Neural crest cell (in vitro differentiated cells): ENCODE data around the gene LCE2B. TPM values are rescaled to one million over a fixed set of nuclear protein-coding genes. Genes with fewer than 3 reads are reported as not detected.

Experiments used
- DNase-seq: peaks from one replicate; pipeline ENCODE4 v3.0.0; 2021; ENCODE audit warnings: low read depth, mixed read lengths, low spot score
- H3K27ac Mint-ChIP-seq: one replicate; pipeline ENCODE4 v1.8.0; 2021; ENCODE audit warnings: mild to moderate bottlenecking, mixed read lengths; ENCODE audit not compliant: unreplicated experiment
- H3K27me3 Mint-ChIP-seq: 2 replicates; pipeline ENCODE4 v1.8.0; 2021; ENCODE audit warnings: low read depth, mild to moderate bottlenecking, mixed read lengths
- H3K36me3 Mint-ChIP-seq: 2 replicates; pipeline ENCODE4 v1.8.0; 2021; ENCODE audit warnings: low read depth, mild to moderate bottlenecking, mixed read lengths
- H3K4me1 Mint-ChIP-seq: 2 replicates; pipeline ENCODE4 v1.8.0; 2021; ENCODE audit warnings: mixed read lengths
- H3K4me3 Mint-ChIP-seq: one replicate; pipeline ENCODE4 v1.8.0; 2021; ENCODE audit warnings: mild to moderate bottlenecking, mixed read lengths
- H3K9me3 Mint-ChIP-seq: 2 replicates; pipeline ENCODE4 v1.8.0; 2021; ENCODE audit warnings: mixed read lengths
- total RNA-seq: library from RNA; stranded (reverse); gene quantifications from 2 replicates; pipeline ENCODE4 v1.2.1, GENCODE V29; 2021
- TF ChIP-seq, protein P1 (sequence below): fragments of 200-600 bp; sonication (generic); conservative IDR thresholded peaks from 2 replicates; pipeline ENCODE4 v1.5.0; 2021; ENCODE audit warnings: antibody characterized with exemption, mild to moderate bottlenecking

LCE2B gene
- total RNA-seq, 1 donor from 2014 or later = not detected

DNA sequence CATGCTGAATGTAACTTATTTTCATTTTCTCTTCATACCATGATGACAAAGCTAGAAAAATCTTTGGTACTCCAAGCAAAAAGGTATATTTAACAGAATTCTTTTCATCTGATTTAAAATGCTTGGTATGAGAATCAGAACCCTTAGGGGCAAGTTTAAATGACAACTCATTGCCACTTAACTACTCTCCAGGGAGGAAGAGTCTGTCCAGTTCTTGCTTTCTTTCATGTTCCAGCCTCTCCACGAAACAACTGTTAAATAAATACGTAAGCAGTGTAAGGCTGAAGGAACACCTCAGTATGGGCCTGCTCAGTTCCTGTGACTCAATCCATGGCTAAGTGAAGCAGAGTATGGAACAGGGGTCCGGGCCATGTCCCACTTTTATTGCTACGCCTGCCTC is 13.8 kb downstream of the LCE2B start:
- Mint-ChIP-seq H3K36me3 (peaks cover 5% of the 10 kb centered on the region), H3K27me3 (no peaks in the 10 kb centered on the region), H3K27ac (no peak overlapping the region), H3K4me3 (no peak overlapping the region), H3K9me3 (peaks cover 22% of the 10 kb centered on the region), H3K4me1 (no peaks in the 10 kb centered on the region)
- no peak for DNase-seq
- TF ChIP-seq, protein P1, sequence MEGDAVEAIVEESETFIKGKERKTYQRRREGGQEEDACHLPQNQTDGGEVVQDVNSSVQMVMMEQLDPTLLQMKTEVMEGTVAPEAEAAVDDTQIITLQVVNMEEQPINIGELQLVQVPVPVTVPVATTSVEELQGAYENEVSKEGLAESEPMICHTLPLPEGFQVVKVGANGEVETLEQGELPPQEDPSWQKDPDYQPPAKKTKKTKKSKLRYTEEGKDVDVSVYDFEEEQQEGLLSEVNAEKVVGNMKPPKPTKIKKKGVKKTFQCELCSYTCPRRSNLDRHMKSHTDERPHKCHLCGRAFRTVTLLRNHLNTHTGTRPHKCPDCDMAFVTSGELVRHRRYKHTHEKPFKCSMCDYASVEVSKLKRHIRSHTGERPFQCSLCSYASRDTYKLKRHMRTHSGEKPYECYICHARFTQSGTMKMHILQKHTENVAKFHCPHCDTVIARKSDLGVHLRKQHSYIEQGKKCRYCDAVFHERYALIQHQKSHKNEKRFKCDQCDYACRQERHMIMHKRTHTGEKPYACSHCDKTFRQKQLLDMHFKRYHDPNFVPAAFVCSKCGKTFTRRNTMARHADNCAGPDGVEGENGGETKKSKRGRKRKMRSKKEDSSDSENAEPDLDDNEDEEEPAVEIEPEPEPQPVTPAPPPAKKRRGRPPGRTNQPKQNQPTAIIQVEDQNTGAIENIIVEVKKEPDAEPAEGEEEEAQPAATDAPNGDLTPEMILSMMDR = no peak

DNA sequence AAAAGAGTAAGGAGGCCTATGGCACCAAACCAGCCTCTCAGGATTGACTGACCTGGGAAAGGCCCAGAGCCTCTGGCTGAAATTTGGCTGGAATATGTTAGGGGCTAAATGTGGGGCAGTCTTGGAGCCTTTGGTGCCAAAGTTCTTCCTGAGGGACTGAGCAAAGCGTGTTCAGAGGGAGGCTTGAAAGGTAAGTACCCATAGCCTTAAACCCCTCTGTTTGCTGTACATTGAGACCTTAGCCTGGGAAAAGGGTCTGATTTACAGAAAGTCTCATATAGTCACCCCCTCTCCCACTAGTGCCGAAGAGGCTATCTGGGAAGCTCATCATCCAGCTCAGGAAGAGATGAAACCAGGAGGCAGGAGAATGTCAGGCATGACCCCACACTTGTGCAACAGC is 21.9 kb downstream of the LCE2B start, which contains the start of gene LCE4A:
LCE4A (plus strand) TSS at position 301 of the 400 bp plus-strand sequence. CDS start 916 bp downstream, outside the sequence.
- peaks cover 25% of the 10 kb centered on the region for H3K9me3 Mint-ChIP-seq
- H3K36me3 Mint-ChIP-seq = peaks cover 3% of the 10 kb centered on the region
- DNase-seq = no peak
- H3K27ac Mint-ChIP-seq = no peak within 1 kb of the TSS
- H3K4me1 Mint-ChIP-seq = no peaks in the 10 kb centered on the region
- TF ChIP-seq, protein P1 = no peak
- no peaks in the 10 kb centered on the region for H3K27me3 Mint-ChIP-seq
- no peak within 1 kb of the TSS for H3K4me3 Mint-ChIP-seq

- TF ChIP-seq, protein P1 = no peak
- Mint-ChIP-seq H3K27me3 (no peaks in the 10 kb centered on the region), H3K27ac (no peak overlapping the region), H3K4me1 (no peaks in the 10 kb centered on the region), H3K36me3 (peaks cover 9% of the 10 kb centered on the region), H3K4me3 (no peak overlapping the region), H3K9me3 (peaks cover 31% of the 10 kb centered on the region)
- DNase-seq = no peak
These were observed 32.3 kb downstream of the LCE2B start for GRCh38 chr1:152718238-152718637.

DNA sequence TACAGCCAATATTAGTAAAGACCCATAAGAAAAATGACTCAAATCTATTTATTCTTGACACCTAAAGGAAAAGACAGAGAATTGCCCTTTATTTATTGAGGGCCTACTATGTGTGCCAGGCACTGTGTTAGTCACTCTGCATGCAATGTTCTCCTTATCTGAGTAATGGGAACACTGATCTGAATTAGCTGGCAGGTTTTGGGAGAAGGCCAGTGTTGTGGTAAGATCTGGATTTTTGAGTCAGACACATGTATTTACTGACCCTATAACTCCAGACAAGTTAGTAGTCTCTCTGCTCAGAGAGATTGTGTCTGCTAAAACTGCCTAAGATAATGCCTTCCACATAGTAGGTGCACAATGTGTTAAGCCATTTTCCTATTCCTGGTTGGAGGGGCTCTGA is 39.3 kb downstream of the LCE2B start:
- Mint-ChIP-seq H3K27me3 (no peaks in the 10 kb centered on the region), H3K9me3 (peaks cover 13% of the 10 kb centered on the region), H3K27ac (no peak overlapping the region), H3K36me3 (peaks cover 6% of the 10 kb centered on the region), H3K4me1 (no peaks in the 10 kb centered on the region), H3K4me3 (no peak overlapping the region)
- TF ChIP-seq, protein P1 = no peak
- DNase-seq = no peak

GRCh38 chr1:152728986-152729385 is 43.1 kb downstream of the LCE2B start:
- Mint-ChIP-seq H3K27me3 (no peaks in the 10 kb centered on the region), H3K27ac (no peak overlapping the region), H3K9me3 (peaks cover 4% of the 10 kb centered on the region), H3K4me3 (no peak overlapping the region), H3K36me3 (no peaks in the 10 kb centered on the region), H3K4me1 (no peaks in the 10 kb centered on the region)
- DNase-seq = no peak
- TF ChIP-seq, protein P1 = no peak

GRCh38 chr1:152735648-152736047 is 49.7 kb downstream of the LCE2B start:
- peaks cover 2% of the 10 kb centered on the region for H3K36me3 Mint-ChIP-seq
- H3K4me3 Mint-ChIP-seq = no peak overlapping the region
- DNase-seq = no peak
- H3K4me1 Mint-ChIP-seq = no peaks in the 10 kb centered on the region
- TF ChIP-seq, protein P1 = no peak
- H3K27ac Mint-ChIP-seq = no peak overlapping the region
- no peaks in the 10 kb centered on the region for H3K27me3 Mint-ChIP-seq
- H3K9me3 Mint-ChIP-seq = peaks cover 16% of the 10 kb centered on the region
